GM12878 (cell line): Measurements from ENCODE around the gene FGFRL1.

ENCODE experiments used
- ASH2L ChIP-seq: fragments of 300-600, 200-600 bp; sonication (generic); IDR thresholded peaks from 2 replicates; pipeline ENCODE4 v1.6.1; 2017; ENCODE audit warnings: low read depth, mild to moderate bottlenecking, borderline replicate concordance
- CREB1 ChIP-seq: IDR thresholded peaks from 2 replicates; pipeline ENCODE4 v1.6.1; 2012; ENCODE audit warnings: low read depth, mild to moderate bottlenecking, inconsistent platforms
- CTCF ChIP-seq, 3 experiments: IDR thresholded peaks in 2 of 3; conservative IDR thresholded peaks in 1 of 3; 2 replicates each; pipeline ENCODE4 v1.5.1; 2011; ENCODE audit warnings: low read depth in 3 of 3, low read length in 3 of 3, mild to moderate bottlenecking in 3 of 3, control low read depth in 2 of 3, moderate library complexity in 2 of 3, inconsistent platforms in 1 of 3, mixed read lengths in 1 of 3; ENCODE audit not compliant: control insufficient read depth in 2 of 3, insufficient read depth in 1 of 3; ENCODE audit errors: extremely low read depth in 1 of 3
- ELK1 ChIP-seq: IDR thresholded peaks from 2 replicates; pipeline ENCODE4 v1.6.1; 2012; ENCODE audit warnings: low read depth, low read length, improper control_type of control experiment
- EZH2 ChIP-seq: IDR thresholded peaks from 2 replicates; pipeline ENCODE4 v1.6.1; 2012; ENCODE audit warnings: low read depth, mild to moderate bottlenecking, control low read depth, inconsistent platforms, low read length, borderline replicate concordance; ENCODE audit not compliant: control insufficient read depth
- NRF1 ChIP-seq: conservative IDR thresholded peaks from 2 replicates; pipeline ENCODE4 v1.6.1; 2011; ENCODE audit warnings: mild to moderate bottlenecking, low read depth, low read length, improper control_type of control experiment
- RAD51 ChIP-seq: fragments of 450-650 bp; IDR thresholded peaks from 2 replicates; pipeline ENCODE4 v1.6.1; 2016; ENCODE audit warnings: moderate library complexity, mild to moderate bottlenecking, inconsistent platforms
- RBBP5 ChIP-seq: fragments of 200-600 bp; sonication (generic); conservative IDR thresholded peaks from 2 replicates; pipeline ENCODE4 v1.6.1; 2016
- REST ChIP-seq: IDR thresholded peaks from 2 replicates; pipeline ENCODE4 v1.6.1; 2012; ENCODE audit warnings: mild to moderate bottlenecking, low read depth, low read length
- YY1 ChIP-seq: IDR thresholded peaks from 2 replicates; pipeline ENCODE4 v1.6.1; 2011; ENCODE audit warnings: low read depth, mild to moderate bottlenecking, low read length

- TF ChIP-seq RBBP5: no peak
- no peak for TF ChIP-seq CREB1
- no peak for TF ChIP-seq ASH2L
- no peak for TF ChIP-seq NRF1
- TF ChIP-seq EZH2: no peak
- TF ChIP-seq CTCF (IDR thresholded peaks at IDR 0.05 in 2 of 3, conservative IDR thresholded peaks at IDR 0.05 in 1 of 3; ENCODE audit: control insufficient read depth in 2 of 3, extremely low read depth in 1 of 3, insufficient read depth in 1 of 3, low read depth in 3 of 3, low read length in 3 of 3): no peak
- TF ChIP-seq RAD51: no peak
- no peak for TF ChIP-seq ELK1
- TF ChIP-seq YY1: no peak
- no peak for TF ChIP-seq REST
These were observed 45.4 kb downstream of the FGFRL1 start for GRCh38 chr4:1056671-1057402.
